Measurements from ENCODE around the gene MPL. TPM values are rescaled to one million over a fixed set of nuclear protein-coding genes. Genes with fewer than 3 reads are reported as not detected.
"Not testable (repeated sequence)": the region's sequence is repeated elsewhere in the genome, so short reads cannot be mapped to it uniquely, and the experiment has no call there.

The MPL gene
- total RNA-seq, 2 experiments from 2014 or later: not detected

DNA sequence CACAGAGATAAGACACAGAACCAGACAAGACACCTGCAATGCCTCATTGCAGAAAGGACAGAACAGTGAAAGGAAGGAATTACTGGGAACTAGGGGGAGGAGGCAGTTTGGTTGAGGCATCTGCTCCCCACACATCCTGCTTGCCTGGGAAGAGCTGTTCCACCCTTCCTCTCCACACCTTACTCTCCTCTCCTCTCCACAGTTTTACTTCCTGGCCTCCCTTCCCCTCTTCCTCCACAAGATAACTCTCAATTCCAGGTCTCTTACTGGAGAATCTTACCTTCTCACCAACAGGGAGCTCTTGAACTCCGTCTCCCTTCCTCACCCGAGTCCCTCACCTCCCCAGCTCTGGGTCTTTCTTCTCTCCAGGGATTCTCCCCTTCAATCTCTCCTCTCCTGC lies 28.1 kb downstream of the MPL start:
- Mint-ChIP-seq H3K27me3 (ENCODE audit: low read depth) (no peaks in the 10 kb centered on the region), H3K4me3 (peak overlapping the region; percentile 92), H3K27ac (peak overlapping the region; percentile 87), H3K36me3 (ENCODE audit: low read depth) (peaks cover 65% of the 10 kb centered on the region), H3K4me1 (ENCODE audit: low read depth) (peaks cover 65% of the 10 kb centered on the region), H3K9me3 (ENCODE audit: insufficient read depth) (no peaks in the 10 kb centered on the region)
- ChIA-PET CTCF (no interaction called here), POLR2A (interaction anchor here (1.2 to 3.1 kb wide), 3 partner anchors 7 to 49 kb away, joined by 3 to 22 read pairs (median 5); partner anchors contain the start of gene CDC20)
- ATAC-seq (no peak), DNase-seq (no peak)

DNA sequence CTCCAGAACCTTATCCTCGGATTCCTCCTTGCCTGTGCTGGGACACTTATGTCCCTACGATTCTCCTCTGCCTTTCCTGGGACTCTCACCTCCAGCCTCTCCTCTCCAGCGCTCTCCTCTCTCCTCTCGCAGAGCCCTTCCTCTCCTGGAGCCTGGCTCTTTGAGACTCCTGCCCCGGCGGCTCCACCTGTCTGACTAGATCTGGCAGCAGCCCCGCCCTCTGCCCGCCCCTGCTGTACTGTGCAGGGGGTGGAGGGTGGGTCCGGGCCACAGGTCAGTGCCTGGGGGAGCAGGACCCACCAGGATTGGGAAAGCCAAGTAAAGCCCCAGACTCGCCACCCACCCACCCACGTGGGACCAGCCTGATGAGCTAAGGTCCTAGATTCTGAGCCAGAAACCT lies 28.6 kb downstream of the MPL start:
- ChIA-PET CTCF (no interaction called here), POLR2A (interaction anchor here (1.2 to 3.1 kb wide), 4 partner anchors 7 to 49 kb away, joined by 3 to 22 read pairs (median 11); partner anchors contain the start of genes CDC20, MED8 and SZT2)
- H3K4me3 Mint-ChIP-seq: peak overlapping the region; percentile 92
- H3K27me3 Mint-ChIP-seq (ENCODE audit: low read depth): no peaks in the 10 kb centered on the region
- H3K36me3 Mint-ChIP-seq (ENCODE audit: low read depth): peaks cover 63% of the 10 kb centered on the region
- H3K4me1 Mint-ChIP-seq (ENCODE audit: low read depth): peaks cover 61% of the 10 kb centered on the region
- H3K9me3 Mint-ChIP-seq (ENCODE audit: insufficient read depth): no peaks in the 10 kb centered on the region
- DNase-seq: no peak
- H3K27ac Mint-ChIP-seq: peak overlapping the region; percentile 87
- no peak for ATAC-seq

DNA sequence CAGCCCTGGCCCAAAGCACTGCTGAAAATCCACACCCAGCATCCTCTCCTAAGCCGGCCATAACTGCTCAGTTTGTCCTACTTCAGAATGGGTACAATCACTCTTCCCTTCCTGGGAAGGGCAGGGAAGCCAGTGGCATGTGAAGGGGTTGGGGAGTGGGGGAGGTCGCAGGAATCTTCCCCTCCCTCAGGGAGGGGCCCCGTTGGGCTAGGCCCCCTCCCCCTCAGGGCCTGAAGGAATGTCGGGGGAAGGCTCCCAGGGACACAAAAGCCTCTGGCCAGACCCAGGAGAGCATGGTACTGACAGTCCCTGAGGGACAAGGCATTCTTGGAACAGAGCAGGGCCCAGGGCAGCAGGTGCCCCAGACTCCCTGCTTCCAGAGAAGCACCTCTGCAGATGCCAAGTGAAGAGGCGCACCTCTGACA lies 29.0 kb downstream of the MPL start:
- Mint-ChIP-seq H3K36me3 (ENCODE audit: low read depth) (peaks cover 58% of the 10 kb centered on the region), H3K27me3 (ENCODE audit: low read depth) (no peaks in the 10 kb centered on the region), H3K4me3 (peak overlapping the region; percentile 92), H3K27ac (peak overlapping the region; percentile 87), H3K4me1 (ENCODE audit: low read depth) (peaks cover 56% of the 10 kb centered on the region), H3K9me3 (ENCODE audit: insufficient read depth) (no peaks in the 10 kb centered on the region)
- ChIA-PET CTCF (interaction anchor here (2.4 kb wide), 1 partner anchor 9 kb away, joined by 16 read pairs; the partner anchor contains the start of gene CDC20), POLR2A (interaction anchor here (0.6 to 3.1 kb wide), 7 partner anchors 8 to 474 kb away, joined by 3 to 22 read pairs (median 5); partner anchors contain the start of genes CDC20, MED8 and SZT2)
- DNase-seq: no peak
- no peak for ATAC-seq

DNA sequence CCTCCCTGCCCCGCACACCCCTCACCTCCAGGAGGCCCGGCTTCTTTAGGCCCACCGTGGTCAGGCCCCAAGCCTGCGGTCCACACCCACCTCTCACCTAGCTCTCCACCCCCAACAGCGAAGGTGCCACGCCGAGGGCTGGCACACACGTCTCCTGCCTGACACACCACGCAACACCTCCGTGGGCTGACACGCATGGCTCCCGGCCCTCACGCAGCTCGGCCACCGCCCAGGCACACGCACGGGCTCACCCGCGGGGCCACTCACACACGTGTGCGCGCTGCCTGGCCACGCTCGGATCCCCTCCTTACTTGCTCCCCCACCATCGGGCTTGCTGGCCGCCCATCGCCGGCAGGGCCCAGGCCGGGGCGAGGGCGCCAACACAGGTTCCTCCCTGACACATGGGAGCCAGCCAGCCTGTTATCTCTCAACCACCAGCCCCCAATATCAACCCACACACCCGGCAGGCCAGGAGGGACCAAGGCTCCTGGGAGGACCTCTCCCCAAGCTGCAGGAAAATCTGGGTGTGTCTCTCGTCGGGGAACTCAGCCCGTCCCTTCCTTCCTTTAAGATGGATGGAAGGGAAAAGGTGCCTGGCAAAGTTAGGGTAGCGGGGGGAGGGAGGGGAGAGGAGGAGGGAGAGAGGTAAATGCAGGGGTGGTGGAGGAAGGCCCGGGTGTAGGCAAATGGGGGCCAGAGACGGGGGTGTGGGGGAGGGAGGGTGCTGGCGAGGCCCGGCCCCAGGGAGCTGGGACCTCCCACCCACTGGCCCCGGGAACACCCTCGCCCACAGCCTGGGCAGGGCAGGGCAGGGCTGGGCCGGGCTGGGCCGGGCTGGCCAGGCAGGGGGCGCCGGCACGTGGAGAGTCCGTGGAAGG lies 29.6 kb downstream of the MPL start:
- no peaks in the 10 kb centered on the region for H3K27me3 Mint-ChIP-seq (ENCODE audit: low read depth)
- H3K4me1 Mint-ChIP-seq (ENCODE audit: low read depth): peaks cover 50% of the 10 kb centered on the region
- ATAC-seq (peak; percentile 65), DNase-seq (peak; percentile 45)
- H3K4me3 Mint-ChIP-seq: peak overlapping the region; percentile 92
- no peaks in the 10 kb centered on the region for H3K9me3 Mint-ChIP-seq (ENCODE audit: insufficient read depth)
- H3K36me3 Mint-ChIP-seq (ENCODE audit: low read depth): peaks cover 52% of the 10 kb centered on the region
- peak overlapping the region; percentile 87 for H3K27ac Mint-ChIP-seq
- ChIA-PET POLR2A (interaction anchor here (0.6 to 3.1 kb wide), 11 partner anchors 8 to 474 kb away, joined by 3 to 22 read pairs (median 5); partner anchors contain the start of genes CDC20, MED8 and SZT2), CTCF (interaction anchor here (0.6 to 2.4 kb wide), 8 partner anchors 10 to 143 kb away, joined by 3 to 16 read pairs (median 4); partner anchors contain the start of gene CDC20)

DNA sequence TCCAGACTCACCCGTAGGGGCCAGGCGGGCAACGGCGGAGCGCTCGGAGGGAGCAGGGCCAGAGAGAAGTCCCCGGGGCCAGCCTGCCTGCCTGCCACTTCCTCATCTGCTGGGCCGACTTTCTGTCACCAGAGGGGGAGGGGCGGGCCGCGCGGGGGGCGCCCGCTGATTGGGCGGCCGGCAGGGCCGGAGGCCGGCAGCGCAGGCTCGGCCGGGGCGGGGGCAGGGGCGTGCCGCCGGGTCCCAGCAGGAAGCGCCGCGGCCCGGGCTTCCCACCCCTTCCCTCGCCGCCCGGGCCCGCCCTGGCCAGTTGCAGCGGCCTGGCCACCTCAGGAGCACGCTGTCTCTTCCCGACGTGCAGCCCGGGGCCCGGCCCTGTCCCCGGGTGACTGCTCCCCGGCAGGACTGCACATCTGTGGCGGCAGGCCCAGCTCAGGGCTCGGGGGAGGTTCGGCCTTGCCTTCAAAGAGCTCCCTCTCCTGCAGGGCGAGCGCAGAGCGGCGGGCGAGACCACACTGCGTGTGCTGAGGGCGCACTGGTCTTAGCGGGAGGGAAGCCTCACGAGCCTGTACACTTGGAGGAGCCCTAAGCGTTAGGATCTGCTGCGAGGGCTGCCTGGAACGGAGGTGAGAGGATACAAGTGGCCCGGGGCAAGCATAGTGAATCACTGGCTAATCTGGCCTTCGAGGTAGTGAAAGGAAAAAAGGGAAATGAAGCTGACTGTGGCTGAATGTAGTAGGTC lies 30.5 kb downstream of the MPL start, which contains the start of gene ELOVL1:
Gene ELOVL1 (minus strand): TSS at position 108 of the 742 bp plus-strand sequence. CDS start 2,402 bp downstream, outside the sequence.
- H3K27ac Mint-ChIP-seq: peak within 1 kb of the TSS; percentile 87

DNA sequence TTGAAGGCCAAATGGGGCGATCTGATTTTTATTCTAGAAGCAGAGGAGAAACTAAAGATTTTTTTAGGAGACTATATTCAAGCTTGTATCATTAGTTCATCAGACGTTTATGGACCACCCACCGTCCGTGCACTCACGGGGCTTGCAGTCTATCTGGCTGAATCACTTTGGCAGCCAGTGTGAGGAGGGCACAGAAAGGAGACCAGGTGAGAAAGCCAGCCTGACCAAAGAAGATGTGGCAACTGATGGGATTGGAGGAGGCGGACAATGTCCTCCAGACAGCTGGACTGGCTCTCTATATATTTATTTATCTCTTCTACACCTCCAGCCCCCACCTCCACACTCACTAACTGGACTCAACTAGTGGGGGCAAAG lies 31.0 kb downstream of the MPL start:
- H3K27ac Mint-ChIP-seq: peak overlapping the region; percentile 82
- ATAC-seq (no peak), DNase-seq (no peak)
- CTCF ChIA-PET: interaction anchor here (0.8 to 2.4 kb wide), 10 partner anchors 9 to 145 kb away, joined by 3 to 16 read pairs (median 4); partner anchors contain the start of gene CDC20
- H3K4me1 Mint-ChIP-seq (ENCODE audit: low read depth): peaks cover 40% of the 10 kb centered on the region
- H3K9me3 Mint-ChIP-seq (ENCODE audit: insufficient read depth): no peaks in the 10 kb centered on the region
- H3K4me3 Mint-ChIP-seq: peak overlapping the region; percentile 77
- H3K36me3 Mint-ChIP-seq (ENCODE audit: low read depth): peaks cover 40% of the 10 kb centered on the region
- no peaks in the 10 kb centered on the region for H3K27me3 Mint-ChIP-seq (ENCODE audit: low read depth)
- POLR2A ChIA-PET: interaction anchor here (0.6 to 3.1 kb wide), 11 partner anchors 9 to 601 kb away, joined by 3 to 22 read pairs (median 5); partner anchors contain the start of genes C1orf50, CDC20, CFAP57 and EBNA1BP2

More for the DNA sequence above, 30.5 kb downstream of the MPL start, which contains the start of gene ELOVL1:
- ChIA-PET CTCF (interaction anchor here (0.6 to 2.4 kb wide), 11 partner anchors 8 to 144 kb away, joined by 3 to 16 read pairs (median 4); partner anchors contain the start of gene CDC20), POLR2A (interaction anchor here (0.6 to 3.1 kb wide), 12 partner anchors 8 to 601 kb away, joined by 3 to 22 read pairs (median 4); partner anchors contain the start of genes C1orf50, CDC20, CFAP57 and EBNA1BP2)
- H3K36me3 Mint-ChIP-seq (ENCODE audit: low read depth): peaks cover 45% of the 10 kb centered on the region
- H3K4me3 Mint-ChIP-seq: peak within 1 kb of the TSS; percentile 92
- H3K27me3 Mint-ChIP-seq (ENCODE audit: low read depth): no peaks in the 10 kb centered on the region
- H3K4me1 Mint-ChIP-seq (ENCODE audit: low read depth): peaks cover 46% of the 10 kb centered on the region
- H3K9me3 Mint-ChIP-seq (ENCODE audit: insufficient read depth): no peaks in the 10 kb centered on the region
- DNase-seq: peak; percentile 93
- ATAC-seq: peak; percentile 89

DNA sequence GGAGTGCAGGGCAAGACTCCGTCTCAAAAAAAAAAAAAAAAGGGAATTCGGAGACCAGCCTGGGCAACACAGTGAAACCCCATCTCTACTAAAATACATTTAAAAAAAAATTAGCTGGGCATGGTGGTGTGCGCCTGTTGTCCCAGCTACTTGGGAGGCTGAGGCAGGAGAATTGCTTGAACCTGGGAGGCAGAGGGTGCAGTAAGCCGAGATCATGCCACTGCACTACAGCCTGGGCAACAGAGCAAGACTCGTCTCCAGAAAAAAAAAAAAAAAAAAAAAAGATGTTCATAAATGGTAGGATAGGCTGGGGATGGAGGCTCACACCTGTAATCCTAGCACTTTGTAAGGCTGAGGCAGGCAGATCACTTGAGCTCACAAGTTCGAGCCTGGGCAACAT lies 32.2 kb downstream of the MPL start:
- not testable (repeated sequence) for H3K9me3 Mint-ChIP-seq (ENCODE audit: insufficient read depth)

DNA sequence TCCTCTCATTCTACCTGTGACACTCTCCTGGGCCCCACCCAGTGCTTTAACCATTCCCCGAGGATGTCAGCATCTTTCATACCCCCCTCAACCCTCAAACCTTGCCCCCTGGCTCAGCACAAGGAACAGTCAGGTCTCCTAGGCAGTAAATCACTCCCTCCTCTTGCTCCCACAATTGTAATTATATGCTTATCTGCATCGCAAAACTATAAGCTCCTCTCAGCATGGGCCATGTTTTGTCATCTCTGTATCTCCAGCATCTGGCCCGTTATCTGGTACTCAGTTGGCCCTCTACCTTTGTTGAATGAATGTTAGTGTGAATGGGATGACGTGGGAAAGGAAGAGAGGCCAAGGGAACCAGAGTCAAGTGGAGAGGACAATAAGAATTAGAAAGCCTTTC lies 32.9 kb downstream of the MPL start:
- no peaks in the 10 kb centered on the region for H3K9me3 Mint-ChIP-seq (ENCODE audit: insufficient read depth)
- H3K4me3 Mint-ChIP-seq: no peak overlapping the region
- ATAC-seq (no peak), DNase-seq (no peak)
- ChIA-PET POLR2A (interaction anchor here (0.6 kb wide), 1 partner anchor 198 kb away, joined by 3 read pairs; the partner anchor contains the start of genes CFAP57 and EBNA1BP2), CTCF (no interaction called here)
- no peaks in the 10 kb centered on the region for H3K27me3 Mint-ChIP-seq (ENCODE audit: low read depth)
- no peak overlapping the region for H3K27ac Mint-ChIP-seq
- peaks cover 22% of the 10 kb centered on the region for H3K4me1 Mint-ChIP-seq (ENCODE audit: low read depth)
- H3K36me3 Mint-ChIP-seq (ENCODE audit: low read depth): peaks cover 21% of the 10 kb centered on the region

More for the DNA sequence above, 32.2 kb downstream of the MPL start:
- ATAC-seq; H3K4me3 Mint-ChIP-seq; DNase-seq; POLR2A ChIA-PET; H3K27ac Mint-ChIP-seq; CTCF ChIA-PET; H3K27me3 Mint-ChIP-seq (ENCODE audit: low read depth): not testable (repeated sequence)
- Mint-ChIP-seq H3K4me1 (ENCODE audit: low read depth) (peaks cover 30% of the 10 kb centered on the region), H3K36me3 (ENCODE audit: low read depth) (peaks cover 29% of the 10 kb centered on the region)

DNA sequence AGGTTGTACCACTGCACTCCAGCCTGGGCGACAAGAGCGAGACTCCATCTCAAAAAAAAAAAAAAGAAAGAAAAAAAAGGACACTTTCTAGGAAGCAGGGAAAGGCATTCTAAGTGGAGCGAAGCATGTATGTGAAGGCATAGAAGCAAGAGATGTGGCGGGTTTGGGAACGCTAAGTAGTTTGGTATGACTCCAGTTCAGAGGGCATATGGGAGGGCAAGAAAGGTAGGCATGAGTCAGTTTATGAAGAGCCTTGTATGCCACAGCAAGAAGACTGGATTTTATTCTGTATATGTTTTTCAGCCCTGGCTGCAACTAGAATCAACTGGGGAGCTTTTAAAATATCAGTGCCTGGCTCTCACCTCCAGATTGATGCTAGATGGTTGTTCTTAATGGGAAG lies 34.6 kb downstream of the MPL start:
- Mint-ChIP-seq H3K9me3 (ENCODE audit: insufficient read depth) (no peaks in the 10 kb centered on the region), H3K36me3 (ENCODE audit: low read depth) (peaks cover 11% of the 10 kb centered on the region), H3K27ac (no peak overlapping the region), H3K4me3 (no peak overlapping the region), H3K4me1 (ENCODE audit: low read depth) (peaks cover 12% of the 10 kb centered on the region), H3K27me3 (ENCODE audit: low read depth) (no peaks in the 10 kb centered on the region)
- DNase-seq: no peak
- ChIA-PET CTCF (no interaction called here), POLR2A (no interaction called here)
- no peak for ATAC-seq

DNA sequence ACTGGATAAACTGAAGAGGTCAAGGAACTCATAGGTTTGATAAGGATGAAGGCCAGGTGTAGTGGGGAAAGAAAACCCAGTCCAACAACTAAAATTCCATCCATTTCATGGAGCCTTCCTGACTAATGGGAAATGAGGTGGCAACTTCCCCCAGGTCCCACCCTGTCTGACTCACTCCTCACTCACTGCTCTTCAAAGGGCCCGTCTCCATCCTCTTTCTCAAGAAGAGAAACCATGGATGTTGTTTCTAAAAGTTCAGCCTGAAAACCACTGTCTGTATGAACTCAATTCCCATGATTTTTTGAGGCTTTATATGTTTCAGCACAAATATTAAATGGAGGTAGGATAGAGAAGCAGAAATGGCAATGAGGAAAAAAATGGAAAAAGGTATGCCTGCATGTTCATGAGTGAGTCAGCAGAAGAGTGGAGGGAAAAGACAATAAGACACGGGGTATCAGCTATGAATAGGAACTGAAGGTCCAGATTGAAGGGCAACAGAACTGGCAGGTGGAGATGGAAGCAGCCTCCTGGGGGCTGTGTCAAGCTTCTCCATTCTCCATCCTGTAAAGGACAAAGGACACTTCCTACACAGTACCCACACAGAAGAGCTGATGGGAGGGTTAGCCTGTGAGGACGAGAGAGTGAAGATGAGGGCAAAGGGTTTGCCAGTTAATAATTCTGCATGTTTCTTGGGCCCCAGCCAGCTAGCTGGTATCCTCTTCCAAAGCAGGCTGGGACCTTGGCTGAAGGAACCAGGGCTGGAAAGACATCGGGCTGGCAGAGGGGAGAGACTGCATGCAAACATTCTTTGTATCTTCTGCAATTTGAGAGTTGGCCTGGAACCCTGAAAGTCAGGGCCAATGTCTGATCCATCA lies 35.7 kb downstream of the MPL start:
- Mint-ChIP-seq H3K27ac (no peak overlapping the region), H3K36me3 (ENCODE audit: low read depth) (peaks cover 10% of the 10 kb centered on the region), H3K4me3 (no peak overlapping the region), H3K27me3 (ENCODE audit: low read depth) (no peaks in the 10 kb centered on the region), H3K9me3 (ENCODE audit: insufficient read depth) (no peaks in the 10 kb centered on the region), H3K4me1 (ENCODE audit: low read depth) (peaks cover 11% of the 10 kb centered on the region)
- DNase-seq: no peak
- ChIA-PET CTCF (interaction anchor here (1.2 kb wide), 1 partner anchor 146 kb away, joined by 3 read pairs; no protein-coding TSS in a partner anchor), POLR2A (no interaction called here)
- ATAC-seq: no peak
